HG03045 (cell line): Measurements from ENCODE around the gene RMP24.
A peak's percentile ranks its signal among the peaks of the same experiment; 100 is the strongest.
"Not testable (repeated sequence)": the region's sequence is repeated elsewhere in the genome, so short reads cannot be mapped to it uniquely, and the experiment has no call there.

Source experiments
- ATAC-seq: cut with Tn5 transposase; IDR thresholded peaks from one replicate; pipeline ENCODE4 v1.9.1; 2021; ENCODE audit warnings: mild to moderate bottlenecking, moderate library complexity; ENCODE audit not compliant: unreplicated experiment

RMP24 gene

DNA sequence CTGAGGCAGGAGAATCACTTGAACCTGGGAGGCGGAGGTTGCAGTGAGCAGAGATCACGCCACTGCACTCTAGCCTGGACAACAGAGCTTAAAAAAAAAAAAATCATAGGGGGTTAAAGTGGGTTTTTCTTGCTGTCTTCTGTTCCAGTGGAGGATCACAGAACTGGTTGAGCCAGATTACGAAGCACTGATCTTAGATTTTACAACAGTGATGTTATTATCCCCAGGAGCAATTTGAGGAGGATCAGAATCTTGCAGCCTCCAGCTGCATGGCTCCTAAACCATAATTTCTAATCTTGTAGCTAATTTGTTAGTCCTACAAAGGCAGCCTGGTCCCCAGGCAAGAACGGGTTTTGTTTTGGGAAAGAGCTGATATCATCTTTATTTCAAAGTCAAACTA lies 4.6 kb upstream of the RMP24 start:
- not testable (repeated sequence) for ATAC-seq

DNA sequence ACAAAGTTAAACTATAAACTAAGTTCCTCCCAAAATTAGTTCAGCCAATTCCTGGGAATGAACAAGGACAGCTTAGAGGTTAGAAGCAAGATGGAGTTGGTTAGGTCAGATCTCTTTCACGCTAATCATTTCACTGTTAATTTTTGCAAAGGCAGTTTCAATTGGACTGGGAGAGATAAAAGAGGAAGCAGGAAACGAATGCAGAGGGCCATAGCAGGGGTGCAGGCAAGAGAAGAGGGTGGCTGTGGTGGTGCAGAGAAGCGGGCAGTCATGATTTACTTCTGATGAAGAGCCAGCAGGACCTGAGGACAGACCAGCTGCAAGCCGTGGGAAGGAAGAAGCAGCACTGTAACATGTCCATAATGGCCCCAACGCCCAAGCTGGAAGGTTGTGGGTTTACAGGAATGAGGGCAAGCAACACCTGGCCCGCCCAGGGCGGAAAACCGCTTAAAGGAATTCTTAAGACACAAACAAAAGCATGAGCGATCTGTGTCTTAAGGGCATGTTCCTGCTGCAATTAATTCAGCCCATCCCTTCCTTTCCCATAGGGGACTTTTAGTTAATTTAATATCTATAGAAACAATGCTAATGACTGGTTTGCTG lies 4.1 kb upstream of the RMP24 start:
- ATAC-seq, result no peak

DNA sequence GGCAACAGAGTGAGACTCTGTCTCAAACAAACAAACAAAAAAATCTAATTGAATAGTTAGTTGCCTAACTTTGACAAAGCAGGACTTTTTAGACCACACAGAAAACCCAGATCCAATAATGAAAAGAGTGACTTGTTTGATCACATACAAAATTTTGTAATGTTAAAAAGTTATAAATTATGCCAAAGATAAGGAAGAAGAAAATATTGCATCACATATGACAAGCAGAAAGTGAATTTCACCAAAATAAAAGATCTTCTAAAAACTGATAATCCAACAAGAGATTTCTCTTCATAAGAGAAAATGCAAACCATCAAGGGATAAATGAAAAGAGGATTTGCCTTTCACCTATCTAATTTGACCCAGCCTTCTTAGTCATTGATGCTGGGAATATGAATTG lies 2.8 kb upstream of the RMP24 start:
- ATAC-seq, result no peak

DNA sequence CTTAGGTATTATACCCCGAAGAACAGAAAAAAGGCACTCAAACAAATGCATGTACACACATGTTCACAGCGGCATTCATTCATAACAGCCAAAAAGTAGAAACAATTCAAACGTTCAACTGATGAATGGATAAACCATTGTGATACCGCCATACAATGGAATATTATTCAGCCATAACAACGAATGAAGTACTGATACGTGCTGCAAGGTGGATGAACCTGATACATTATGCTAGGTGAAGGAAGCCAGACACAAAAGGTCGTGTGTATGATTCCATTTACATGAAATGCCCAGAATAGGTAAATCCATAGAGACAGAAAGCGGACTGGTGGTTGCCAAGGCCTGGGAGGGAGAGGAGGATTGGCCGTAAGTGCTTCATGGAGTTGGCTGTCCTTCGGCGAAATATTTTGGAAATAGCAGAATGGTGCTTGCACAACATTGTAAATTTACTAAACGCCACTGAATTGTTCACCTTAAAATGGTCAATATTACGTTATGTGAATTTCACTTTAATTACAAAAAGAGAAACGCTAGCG lies 750 bp upstream of the RMP24 start:
- peak; percentile 8 for ATAC-seq

DNA sequence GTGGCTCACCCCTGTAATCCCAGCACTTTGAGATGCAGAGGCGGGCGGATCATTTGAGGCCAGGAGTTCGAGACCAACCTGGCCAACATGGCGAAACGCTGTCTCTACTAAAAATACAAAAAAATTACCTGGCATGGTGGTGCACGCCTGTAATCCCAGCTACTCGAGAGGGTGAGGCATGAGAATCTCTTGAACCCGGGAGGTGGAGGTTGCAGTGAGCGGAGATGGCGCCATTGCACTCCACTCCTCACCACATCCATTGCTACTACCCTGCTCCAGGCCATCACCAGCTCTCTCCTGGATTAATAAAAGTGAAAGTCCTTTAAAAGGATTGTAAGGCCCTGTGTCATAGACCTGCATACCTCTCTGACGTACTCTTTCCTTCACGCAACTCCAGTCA lies 1.2 kb downstream of the RMP24 start:
- ATAC-seq, result no peak

DNA sequence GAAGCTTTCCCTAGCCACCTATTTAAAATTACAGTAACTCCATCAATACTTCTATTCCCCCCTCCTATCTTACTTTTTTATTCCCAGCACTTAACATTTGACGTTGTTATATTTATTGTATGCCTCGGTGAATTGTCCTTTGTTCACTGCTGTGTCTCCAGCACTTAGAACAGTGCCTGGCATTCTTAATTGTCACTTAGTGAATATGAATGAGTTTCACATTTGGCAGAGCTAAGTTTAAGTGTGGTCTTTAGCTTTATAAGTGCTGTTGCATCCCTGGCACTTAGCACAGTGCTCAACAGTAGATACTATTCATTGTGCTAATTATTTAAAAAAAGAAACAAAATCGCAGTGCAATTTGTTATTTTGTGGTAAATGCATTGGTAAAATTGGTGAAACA lies 1.7 kb downstream of the RMP24 start:
- ATAC-seq, result no peak

DNA sequence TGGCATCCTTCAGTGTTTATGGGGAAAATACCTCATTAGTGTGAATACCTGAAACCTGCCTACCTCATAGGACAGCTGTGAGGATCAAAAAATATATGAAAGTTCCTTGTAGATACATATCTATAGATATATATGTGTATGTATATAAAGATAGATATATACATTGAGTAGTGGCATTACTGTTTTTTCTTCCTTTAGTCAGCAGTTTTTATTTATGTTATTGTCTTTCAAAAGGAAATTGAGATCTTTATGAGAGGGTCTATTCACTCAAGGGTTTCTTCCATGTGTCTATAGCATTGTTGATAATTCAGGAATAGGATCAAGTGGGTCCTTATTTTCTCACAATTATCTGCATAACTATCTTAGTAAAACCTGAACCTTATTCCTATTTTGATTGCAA lies 6.6 kb downstream of the RMP24 start:
- no peak for ATAC-seq

DNA sequence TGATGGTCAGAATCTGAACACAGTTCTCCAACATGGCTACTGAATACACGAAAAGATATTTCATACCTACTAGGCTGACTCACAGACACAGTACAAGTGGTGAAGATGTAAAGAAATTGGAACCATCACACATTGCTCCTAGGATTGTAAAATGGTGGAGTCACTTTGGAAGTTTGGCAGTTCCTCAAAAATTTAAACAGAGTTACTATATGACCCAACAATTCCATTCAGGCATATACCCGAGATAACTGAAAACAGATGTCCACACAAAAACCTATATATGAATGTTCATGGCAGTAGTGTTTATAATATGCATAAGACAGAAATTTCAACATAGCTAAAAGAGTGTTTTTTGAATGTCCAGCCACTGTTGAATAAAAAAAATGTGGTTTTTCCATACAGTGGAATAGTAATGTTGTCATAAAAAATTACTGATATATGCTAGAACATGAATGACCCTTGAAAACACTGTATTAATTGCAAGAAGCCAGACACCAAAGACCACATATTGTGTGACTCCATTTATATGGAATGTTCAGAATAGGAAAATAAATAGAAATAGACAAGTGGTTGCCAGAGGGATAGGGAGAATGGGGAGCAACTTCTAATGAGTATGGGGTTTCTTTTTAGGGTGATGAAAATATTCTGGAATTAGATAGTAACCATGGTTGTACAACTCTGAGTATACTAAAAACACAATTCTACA lies 10.1 kb downstream of the RMP24 start:
- no peak for ATAC-seq

DNA sequence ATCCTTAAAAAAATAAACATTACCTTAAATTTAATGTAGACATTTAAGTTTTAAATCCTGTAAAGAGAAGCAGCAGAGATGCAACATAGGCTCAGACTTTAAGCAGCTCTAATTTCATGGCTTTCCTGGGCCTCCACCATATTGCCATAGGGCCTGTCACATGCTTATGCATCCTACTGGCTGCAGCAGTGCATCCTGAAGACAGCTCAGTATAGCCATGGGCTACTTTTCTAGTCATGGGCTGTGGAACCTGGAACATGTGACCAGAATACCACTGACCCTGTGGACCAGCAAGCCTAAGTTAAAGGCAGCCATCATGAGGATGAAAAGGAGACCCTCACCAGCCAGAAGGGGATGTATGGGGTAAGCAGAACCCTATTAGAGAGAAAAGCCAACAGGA lies 10.7 kb downstream of the RMP24 start:
- ATAC-seq, result no peak

DNA sequence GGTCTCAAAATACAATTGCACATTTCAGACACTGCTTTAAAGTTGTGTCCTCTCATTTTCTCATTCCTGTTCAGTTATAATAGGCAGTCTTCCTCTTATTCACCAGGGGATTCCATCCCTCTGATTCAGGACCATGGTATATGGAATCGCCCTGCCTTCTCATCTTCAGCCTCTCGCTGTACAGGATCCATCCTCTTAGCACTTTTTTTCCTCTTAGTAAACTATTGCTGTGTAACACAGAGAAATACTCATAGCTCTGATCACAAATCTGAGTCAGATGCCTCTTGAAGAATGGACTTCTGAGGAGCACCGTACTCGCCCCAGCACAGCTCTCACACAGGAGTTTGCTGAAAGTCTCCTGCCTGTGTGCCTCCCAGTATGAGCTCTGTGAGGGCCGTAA lies 11.3 kb downstream of the RMP24 start:
- no peak for ATAC-seq

DNA sequence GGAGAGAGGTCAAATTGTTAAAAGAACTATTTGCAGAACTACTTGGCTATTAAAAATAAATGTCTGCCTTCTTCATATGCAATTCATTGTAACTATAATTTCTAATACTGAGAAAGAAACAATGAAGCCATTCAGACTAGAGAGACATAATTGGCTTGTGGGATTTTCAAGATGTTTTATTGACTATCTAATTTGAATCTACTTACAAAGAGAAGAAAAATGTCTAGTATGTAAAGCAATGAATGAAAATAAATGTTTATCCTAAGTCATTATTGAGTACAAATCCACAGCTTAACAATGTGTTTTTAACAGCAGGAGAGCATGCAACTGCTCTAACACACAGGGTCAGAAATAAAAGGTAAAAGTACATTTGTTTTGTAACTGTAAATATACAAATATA lies 19.2 kb downstream of the RMP24 start:
- no peak for ATAC-seq

DNA sequence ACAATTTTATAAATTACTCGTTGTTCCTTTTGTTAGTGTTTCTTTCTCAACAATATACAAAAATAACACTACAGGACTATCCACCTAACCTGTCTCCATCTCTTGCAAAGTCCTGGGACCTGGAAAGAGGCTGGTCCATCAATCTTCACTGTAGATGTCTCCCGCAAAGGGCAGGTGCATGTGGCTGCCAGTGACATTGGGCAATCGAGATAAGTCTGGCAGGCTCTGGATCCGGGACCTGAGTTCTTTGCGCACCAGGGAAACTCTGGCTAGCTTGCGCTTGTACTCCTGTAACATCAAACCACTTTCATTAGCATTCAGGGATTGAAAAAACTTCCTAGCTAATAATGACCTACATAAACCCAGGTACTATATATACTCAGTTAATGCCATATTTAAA lies 20.5 kb downstream of the RMP24 start:
- no peak for ATAC-seq

DNA sequence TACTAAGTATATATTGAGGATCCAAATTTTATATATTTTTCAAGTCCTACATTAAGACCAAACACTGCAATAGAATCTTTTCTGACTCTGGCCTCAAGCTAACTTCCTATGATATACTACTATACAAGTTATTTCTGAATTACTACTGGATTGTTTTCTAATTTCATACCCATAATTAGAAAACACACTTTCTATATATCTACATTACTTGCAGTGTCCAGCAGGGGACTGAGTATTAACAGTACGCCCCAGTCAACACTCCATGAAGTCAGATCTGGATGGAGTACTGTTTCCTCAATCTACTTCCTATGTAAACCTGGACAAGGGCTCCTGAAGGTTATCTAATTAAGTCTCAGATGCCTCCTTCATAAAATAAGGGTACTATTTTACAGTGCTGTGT lies 26.5 kb downstream of the RMP24 start:
- no peak for ATAC-seq

DNA sequence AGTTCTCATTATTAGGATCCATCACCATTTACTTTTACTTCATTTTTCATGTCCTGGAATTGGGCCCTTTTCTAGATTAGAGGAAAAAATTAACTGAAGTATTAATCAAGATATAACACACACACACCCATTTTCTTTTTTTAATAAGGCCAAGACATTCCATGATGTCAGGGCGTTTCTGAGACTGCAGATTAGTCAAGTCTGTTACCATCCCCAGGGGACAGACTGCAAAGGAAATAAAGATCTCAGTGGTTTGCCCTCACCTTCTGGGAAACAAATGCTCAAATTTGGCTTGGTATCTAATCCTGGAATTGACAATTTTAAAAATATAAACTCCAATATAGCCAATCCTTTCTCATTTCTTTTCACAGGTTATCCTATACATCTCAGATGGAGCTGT lies 27.4 kb downstream of the RMP24 start:
- no peak for ATAC-seq

DNA sequence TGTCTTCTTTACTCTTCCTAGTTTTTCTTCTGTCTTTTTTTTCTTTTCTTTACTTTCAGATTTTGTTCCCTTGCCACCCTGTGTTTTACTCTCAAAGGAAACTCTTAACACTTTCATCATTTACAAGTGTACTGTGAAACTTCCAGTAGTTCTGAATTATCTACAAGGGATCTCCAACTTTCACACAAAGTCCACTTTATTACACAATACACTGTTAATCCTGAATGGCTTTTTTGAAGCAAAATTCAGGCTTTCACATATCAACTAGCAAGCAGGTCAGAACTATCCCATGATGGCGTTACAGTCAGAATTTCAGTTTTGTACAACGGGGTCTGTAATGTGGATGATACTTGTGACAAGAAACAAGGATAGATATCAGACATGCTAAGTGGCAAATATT lies 34.5 kb downstream of the RMP24 start:
- no peak for ATAC-seq

DNA sequence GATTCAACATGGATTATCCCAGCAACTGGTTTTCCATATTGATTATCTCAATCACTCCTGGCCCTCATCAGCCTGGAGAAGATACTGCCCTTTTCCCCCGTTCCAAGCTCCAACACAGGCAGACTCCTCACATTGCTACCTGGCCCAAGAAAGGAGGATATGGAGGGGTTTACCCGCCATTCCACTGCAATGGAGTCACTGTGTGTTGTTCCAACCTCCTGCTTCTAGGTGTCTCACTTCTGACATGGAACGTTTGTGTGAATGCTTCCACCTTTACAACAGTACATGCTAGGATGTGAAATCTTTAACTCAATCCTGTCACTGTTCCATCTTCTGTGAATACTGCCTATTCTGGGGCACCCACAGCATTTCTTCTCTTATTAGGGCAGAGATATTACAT lies 36.7 kb downstream of the RMP24 start:
- ATAC-seq, result no peak

DNA sequence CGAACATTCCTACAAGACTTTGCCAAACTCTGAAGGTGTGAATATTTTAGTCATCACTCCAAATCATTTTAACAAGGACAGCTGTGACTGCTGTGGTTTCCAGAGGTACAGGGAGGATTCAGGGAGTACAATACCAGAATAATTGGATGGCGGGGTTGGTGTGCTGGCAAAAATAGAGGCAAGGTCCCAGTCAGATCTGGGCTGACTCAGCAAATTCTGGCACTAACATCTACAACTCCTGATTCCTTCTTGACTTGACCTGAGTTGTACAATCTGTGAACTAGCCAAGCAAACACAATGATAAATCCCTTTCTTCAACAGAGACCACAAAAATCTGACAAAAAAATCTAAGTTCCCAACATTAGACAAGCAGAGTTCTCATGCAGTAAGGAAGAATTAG lies 40.4 kb downstream of the RMP24 start:
- no peak for ATAC-seq

DNA sequence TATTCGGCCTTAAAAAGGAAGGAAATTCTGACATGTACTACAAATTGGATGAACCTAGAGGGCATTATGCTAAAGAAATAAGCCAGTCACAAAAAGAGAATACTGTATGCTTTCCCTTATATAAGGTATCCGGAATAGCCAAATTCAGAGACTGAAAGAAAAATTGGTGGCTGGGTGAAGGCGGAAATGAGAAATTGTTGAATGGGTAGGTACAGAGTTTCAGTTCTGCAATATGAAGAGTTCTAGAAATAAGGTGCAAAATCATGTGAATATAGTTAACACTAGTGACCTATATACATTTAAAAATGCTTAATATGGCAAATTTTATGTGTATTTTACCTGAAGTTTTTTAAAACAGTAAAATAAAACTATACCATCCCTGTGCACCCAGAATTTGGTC lies 43.1 kb downstream of the RMP24 start:
- peak; percentile 93 for ATAC-seq

DNA sequence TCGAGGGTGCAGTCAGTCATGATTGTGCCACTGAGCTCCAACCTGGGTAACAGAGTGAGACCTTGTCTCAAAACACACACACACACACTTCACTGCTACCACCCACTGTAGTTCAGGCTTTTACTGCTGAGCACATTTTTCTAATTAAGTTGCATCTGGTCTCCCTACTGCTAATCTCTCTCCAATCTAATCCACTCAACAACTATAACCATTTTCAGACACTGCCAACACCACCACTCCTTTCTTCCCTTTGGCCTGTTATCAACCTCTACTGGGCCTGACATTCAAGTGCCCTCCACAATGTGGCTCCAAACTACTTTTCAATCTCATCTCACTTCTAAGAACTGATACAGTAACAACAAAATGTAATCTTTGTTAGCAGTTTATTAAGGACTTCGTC lies 44.8 kb downstream of the RMP24 start:
- no peak for ATAC-seq

DNA sequence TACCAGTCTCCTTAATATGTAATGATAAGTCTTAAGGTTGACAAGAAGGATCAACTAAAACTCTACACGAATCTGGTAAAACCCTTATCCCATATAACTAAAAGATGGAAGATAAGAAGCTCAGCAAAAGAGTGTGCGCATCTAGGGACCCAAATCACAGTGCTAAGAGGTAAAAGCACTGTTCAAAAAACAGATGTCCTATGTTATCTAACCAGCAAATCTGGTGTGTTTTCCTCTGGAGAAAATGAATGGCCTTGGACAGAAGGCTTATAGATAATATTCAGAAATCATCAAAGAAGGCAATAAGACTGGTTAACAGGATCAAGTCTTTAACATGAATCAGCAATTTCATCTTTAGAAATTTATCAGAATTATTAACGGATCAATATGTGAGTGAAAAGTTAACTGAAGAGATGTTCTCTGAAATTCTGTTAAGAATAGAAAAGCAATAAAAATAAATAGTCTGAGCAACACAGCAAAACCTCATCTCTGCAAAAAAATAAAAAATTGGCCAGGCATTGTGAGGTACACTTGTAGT lies 47.8 kb downstream of the RMP24 start:
- no peak for ATAC-seq

DNA sequence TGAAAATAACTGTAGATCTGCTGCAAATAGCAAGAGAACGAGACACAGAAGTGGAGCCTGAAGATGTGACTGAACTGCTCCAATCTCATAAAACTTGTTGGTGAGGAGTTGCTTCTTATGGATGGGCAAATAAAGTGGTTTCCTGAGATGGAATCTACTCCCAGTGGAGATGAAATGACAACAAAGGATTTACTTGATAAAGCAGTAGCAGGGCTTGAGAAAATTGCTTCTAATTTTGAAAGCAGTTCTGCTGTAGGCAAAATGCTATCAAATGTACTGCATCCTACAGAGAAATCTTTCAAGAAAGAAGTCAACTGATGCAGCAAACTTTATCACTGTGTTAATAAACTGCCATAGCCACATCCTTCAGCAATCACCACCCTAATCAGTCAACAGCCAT lies 50.9 kb downstream of the RMP24 start:
- no peak for ATAC-seq

DNA sequence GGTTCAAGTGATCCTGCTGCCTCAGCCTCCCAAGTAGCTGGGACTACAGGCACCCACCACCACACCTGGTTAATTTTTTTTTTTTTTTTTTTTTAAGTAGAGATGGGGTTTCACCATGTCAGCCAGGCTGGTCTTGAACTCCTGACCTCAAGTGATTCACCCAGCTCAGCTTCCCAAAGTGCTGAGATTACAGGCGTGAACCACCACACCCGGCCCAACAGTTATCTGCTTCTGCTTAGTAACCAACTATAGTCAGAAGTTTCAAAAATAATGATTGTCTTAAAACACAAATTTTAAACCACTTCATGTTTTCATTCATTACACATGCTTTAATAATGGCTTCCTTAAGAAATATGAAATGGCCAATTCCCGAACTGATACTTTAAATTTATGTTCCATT lies 51.8 kb downstream of the RMP24 start:
- ATAC-seq, result not testable (repeated sequence)

DNA sequence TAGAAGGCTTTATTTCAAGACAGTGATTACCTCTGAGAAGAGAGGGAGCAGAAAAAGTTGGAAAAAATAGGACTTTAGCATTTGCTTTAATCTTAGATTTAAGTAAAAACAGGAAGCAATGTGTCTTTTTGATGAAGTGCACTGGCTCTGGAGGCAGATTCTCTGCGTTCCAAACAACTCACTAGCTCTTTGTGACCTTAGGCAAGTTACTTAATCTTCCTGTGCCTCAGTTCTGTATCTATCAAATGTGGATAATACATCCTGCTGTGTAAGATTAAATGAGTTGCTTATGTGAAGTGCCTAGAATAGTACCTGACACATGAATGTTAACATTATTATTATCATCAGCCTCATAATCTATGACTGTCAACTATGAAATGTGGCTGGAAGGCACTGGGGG lies 52.5 kb downstream of the RMP24 start:
- no peak for ATAC-seq
